GM18870 (cell line): ENCODE measurements around the gene CRIM1.
A peak's percentile ranks its signal among the peaks of the same experiment; 100 is the strongest.

ENCODE experiments used
- ATAC-seq: cut with Tn5 transposase; IDR thresholded peaks from one replicate; pipeline ENCODE4 v1.9.1; 2021; ENCODE audit warnings: moderate library complexity; ENCODE audit not compliant: unreplicated experiment

CRIM1 gene

DNA sequence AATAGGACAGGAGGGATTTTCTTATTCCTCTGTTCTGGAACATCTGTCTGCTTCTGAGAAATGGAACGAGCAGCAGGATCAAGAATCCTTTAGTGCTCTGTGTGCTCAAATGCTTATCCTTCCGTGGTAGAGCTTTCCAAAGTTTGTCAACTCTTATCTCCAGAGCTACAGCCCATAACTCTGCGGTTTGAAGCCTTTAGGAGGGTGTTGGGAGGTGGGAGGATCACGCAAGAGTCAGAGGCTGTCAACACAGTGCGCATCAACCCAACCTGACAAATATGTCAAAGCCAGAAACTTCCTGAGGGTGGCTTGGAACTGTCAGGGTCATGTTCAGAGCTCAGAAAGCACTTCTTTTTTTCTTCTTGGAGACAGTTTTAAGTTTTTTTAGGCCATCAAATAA lies 95.9 kb downstream of the CRIM1 start:
- no peak for ATAC-seq

DNA sequence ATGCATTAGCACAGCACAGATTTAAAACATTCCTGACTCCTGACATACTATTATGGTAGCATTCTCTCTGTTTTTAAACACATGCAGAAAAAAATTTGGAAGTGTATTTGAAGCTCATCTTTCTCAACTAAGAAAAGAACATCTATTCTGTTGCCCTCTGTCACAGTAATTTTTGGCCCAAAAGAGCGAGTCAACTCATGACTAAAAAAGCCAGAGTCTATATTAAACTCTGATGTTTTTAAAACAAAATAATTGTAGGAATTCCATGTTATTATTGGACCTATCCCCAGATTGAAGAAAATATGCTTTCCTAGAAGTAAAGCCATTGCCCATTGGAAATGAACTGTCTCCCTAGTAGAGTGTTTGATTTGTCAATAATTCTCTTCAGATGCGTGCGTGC lies 96.7 kb downstream of the CRIM1 start:
- no peak for ATAC-seq

DNA sequence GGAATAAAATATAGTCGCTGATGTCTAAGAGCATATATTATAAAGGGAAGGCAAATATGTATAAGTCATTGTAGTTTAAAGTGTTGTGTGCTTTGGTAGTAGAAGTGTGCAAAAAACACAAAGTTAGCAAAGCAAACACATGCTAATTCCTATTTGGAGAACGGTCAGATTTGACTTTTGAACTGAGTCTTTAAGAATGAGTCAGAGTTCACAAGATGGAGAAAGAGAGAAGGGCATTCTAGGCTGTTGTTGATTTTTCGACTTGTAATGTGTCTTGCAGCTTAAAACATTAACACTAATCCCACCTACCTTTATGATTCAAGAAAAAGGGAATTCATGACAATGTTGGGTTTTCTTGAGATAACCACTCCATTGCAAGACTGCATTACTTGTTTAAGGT lies 98.1 kb downstream of the CRIM1 start:
- no peak for ATAC-seq

DNA sequence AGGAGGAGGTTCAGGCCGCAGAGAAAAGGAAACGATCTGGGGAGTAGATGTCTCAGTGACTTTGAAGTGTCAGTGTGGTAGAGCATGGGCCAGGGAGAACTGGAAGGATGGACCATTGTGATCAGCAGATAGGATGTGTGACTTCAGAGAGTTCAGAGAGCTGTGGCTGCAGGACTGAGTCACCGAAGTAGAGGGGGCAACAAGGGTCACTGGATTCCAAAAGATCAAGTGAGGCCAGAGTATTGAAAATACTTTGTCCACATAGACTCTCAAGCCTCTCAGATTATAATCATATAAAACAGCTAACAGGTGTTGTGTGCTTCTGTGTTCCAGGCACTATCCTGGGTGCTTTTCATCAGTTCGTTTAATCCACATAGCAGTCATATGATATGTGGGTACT lies 99.4 kb downstream of the CRIM1 start:
- ATAC-seq: no peak

DNA sequence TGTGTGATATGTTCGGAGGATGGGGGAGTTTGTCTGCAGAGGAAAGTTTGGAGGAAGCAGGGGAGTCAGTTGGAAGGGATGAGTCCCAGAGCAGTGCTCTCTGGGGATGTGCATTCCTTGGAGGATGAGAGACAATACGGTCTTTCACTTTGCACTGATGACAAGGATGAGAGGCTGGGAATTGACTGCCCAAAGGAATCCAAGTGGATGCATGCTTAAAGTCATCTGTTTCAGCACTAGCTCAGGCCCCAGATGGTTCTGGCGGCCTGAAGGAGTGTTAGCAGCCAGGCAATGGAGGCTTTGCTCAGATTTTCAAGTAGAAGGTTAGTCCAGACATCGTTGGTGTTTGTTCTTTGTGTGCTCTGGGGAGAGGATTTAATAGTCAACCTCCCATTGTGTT lies 100.2 kb downstream of the CRIM1 start:
- ATAC-seq: no peak

DNA sequence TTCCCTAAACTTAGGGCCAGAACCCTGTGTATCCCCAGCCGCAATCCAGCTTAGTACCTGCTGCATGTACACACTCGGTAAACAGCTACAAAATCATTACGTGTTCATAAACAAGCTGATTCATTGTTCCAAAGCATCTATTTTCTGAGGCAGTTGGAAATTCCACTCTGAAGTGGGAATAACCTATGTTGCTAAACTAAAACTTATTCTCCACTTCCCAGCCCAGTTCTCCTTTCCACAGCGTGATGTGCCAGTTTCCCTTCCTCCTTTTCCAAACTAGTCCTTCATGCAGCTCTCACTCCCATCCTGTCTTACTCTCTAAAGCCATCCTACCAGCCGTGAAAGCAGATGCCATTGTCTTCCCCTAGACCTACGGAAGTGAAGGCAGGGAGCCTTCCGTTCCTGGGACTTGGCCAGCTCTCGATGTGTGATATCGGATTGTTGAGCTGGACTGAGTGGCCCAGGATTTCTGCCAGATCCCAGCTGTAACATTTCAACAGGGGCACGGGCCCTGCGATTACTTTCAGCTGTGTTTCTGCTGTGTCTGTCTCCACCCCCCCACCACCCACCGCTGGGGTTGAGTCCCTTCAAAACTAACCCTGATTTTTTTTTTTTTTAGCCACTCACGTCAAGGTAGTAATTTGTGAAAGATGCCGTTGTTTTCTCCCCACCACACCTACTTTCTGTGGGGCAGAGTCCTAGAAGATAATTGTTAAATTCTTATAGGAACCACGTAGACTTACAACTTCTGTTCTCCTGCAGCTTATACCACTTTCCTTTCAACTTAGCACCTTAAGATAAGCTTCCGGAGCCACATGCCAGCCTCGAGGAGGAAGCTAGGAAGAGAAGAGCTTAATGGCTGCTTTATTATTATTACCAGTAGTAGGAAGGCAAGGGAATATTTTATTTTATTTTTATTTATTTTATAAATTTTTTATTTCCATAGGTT lies 100.9 kb downstream of the CRIM1 start:
- ATAC-seq: no peak

DNA sequence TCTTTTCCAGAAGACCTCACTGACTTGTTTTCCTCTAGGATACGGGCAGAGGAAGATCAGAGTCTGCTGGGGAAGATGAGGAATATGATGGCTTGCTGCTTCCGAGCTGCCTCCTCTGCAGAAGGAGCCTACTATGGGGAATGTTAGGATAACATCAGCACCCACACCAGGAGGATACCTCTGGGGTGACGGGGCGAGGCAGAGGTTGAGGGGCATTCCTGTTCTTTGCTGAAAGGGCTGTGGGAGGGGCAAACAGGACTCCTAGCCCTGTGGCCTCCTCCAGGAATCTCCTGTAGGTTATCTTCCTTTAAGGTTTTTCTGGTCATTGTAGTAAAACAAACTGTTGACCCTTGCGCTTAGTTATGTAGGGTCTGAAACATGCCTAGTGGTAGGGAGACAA lies 102.5 kb downstream of the CRIM1 start:
- no peak for ATAC-seq

DNA sequence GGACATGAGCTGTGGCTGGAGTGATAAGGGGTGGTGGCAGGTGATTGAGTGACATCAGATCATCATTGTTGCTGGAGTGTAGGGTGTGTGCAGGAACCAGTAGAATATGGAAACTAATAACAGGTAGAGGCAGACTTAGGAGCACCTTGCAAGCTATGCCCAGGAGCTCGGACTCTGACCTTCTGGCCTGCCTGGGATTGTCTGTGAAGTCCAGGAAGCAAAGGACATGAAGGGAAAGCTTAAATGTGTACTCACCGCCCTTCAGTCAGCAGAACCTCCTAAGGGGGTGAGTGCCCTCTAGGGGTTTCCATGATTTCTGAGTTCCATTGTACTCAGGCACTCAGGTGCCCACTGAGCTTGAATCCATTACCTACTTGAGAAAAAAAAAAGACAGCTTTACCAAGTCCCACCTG lies 104.2 kb downstream of the CRIM1 start:
- ATAC-seq: no peak

DNA sequence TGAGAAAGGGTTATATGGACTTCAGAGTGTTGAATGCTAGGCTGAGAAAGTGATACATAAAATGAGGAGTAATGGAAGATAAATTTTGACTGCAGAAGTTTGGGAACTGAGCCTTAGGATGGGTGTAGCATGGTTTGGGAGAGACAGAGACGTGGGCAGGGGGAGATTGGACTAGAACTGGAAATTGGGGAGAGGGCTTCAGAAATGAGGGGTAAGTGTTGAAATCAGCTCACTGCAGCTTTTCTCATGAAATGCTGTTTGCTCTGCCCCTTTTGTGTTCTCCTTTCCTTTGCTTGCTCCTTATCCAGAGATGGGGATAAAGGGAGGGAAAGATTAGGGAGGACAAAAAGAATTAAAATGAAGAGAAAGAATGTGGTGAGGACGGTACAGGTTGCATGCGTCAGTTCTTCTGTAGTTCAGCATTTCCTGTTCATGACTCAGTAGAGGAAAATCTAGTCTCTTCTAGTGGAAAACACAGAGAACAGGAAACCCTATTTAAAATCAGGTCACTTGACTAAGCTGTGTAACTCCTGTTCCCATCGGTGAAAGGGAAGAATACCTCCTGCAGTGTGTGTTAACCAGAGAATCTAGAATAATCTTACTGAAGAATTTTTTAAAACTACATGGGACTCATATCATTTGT lies 105.6 kb downstream of the CRIM1 start:
- ATAC-seq: peak; percentile 67

DNA sequence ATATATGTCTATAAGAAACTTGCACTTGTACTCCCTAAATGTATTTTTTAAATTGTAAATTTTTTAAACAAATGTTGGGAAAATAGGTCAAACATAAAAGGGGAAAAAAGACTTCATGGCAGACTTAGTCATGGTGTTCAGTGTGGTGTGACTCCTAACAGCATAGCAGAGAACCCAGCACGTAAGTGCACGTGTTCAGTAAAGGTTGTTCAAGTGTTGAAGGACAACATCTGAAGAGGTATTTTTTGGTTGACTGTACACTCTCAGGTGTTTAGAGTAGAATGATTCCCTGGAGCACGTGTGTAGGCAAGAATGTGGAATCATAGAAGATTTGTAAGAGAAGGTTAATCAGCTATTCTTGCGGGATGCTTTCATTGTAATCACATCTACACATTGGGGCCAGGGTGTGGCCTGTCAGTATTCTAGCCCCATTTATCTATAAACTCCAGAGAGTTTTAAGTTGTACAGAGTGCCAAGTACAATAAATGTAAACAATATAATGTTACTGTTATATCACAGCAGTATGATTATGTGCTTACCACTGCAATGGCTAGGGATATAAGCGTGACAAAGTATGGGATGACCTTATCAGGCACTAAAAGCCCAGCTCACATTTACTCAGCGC lies 106.8 kb downstream of the CRIM1 start:
- no peak for ATAC-seq

DNA sequence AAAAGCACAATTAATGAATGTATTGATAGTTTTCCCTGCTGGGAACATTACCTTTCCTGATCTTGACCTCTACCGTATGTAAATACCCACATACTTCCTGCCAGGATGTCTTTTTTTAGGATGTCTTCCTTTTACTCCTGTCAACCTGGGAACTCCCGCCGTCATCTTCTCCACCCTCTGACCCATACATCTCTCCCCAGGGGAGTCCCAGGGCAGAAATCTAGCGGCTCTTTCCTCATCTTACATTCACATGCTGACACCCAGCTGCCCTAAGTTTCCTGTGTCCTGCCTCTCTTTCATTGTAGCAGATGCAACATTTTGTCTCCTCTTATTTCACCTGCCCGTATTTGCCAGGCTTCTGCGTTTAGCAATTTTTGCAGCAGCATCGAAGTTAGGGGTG lies 107.8 kb downstream of the CRIM1 start:
- no peak for ATAC-seq

DNA sequence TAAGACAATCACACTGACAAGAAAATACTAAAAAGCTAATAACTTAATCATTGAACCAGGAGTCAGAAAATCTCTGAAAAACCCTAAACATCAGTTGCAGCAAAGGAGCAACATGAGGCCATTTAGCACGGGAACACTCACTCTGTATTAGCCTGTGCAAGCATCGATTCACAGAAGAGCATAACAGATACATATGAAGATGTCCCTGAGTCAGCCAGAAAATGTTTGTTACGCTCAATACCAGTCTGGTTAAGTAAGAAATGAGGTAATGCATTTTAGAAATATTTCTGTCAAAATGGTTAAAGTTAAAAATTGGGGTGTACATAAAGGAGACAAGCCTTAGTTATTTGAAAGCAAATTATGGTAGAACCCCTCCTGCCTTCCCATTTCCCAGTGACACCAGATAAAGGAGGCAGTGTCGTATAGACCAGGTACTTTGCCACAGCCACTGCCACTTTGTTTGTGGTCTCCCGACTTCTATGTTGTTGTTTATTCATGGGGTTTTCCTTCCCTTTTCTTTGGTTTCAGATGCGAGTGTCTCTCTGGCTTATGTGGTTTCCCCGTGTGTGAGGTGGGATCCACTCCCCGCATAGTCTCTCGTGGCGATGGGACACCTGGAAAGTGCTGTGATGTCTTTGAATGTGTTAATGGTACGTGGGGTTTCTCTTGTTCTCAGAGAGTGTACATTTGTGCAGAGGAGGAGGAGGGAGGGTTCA lies 108.6 kb downstream of the CRIM1 start:
- ATAC-seq: no peak

DNA sequence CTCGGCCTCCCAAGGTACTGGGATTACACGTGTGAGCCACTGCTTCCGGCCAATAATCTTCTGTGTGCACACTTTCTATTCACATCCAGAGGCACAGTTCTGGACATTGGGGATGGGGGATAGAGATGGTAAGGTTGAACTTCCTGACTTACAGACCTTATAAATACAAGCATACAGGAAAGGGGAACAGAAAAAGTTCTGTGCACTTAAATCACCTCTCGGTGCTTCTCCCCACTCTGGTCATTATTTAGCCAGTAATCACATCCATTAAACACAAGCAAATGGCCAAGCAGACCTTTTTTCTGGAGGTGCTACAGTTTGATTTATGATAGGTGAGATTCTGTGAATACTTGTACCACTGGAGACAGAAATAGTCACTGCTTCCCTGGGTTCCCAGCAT lies 110.6 kb downstream of the CRIM1 start:
- no peak for ATAC-seq

DNA sequence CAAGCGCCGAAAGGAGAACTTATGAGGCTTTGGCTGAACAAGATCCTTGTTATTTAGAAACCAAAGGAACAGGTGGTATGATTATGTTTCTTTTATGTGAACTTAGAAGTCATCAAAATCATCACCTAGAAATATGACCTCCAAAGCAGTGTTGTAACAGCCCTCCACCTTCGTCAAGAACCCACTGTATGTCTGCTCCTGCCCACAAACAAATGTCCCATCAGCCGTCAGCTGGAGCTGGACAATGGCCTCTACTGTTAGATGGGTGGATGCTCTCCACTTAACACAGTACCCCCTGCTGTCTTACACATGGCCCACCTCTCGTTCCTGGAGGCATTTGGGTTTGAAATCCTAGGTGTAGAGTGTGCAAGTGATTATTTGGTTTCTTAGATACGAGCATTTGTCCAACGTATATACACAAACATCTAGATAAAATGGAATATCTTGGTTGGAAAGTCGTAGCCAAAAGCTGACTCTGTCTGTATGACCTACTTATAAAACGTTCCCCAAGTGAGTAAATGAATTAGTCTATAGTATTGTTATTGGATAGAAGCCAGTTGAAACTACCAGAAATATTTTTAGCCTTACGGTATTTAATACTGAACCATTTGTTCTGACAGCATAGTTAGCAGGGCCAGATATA lies 113.0 kb downstream of the CRIM1 start:
- ATAC-seq: no peak

DNA sequence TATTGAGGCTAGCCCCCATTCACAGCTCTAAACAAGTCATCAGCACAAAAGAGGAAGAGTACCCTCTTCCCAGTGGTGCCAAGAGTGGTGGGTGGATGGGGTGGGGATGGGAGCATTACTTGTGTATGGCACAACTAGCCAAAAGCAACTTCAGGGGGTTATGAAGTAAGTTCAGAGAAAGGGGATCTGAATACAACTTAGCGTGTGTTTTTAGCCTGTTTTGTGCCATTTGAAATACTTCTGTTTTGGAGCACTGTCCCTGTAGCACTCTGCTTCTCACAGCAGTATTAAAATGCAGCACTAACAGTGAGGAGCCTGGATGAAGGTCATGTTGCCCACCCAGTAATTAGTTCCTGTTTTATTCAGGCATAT lies 113.5 kb downstream of the CRIM1 start:
- ATAC-seq: no peak

DNA sequence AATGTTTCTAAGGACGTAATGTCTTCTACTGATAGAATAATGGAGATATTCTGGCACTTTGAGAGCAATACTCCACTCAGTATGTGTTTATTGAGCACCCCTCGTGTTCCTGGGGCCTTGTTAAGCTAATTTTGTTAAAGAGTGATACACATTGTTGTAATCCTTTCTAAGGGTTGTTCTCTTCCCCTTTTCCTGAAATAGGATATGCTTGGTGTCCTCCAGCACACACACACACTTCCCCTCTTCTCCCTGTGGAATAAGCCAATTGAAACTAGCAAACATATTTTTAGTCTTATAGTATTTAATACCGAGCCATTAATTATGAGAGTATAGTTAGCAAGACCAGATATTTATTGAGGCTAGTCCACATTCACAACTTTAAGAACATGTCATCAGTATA lies 114.1 kb downstream of the CRIM1 start:
- no peak for ATAC-seq

DNA sequence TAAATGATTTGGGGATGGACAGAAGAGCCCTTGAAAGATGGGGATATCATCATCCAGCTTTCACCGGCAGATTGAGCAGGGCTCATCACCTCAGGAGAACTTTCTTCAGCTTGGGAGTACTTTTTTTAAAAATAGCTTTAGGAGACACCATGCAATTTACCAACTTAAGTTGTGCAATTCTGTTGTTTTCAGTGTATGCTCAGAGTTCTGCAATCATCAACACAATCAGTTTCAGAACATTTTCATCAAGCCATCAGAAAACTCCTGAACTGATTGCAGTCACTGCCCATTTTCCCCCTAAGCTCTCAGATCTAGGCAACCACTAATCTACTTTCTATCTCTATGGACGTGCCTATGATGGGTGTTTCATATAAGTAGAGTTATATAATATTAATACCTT lies 117.7 kb downstream of the CRIM1 start:
- ATAC-seq: no peak

DNA sequence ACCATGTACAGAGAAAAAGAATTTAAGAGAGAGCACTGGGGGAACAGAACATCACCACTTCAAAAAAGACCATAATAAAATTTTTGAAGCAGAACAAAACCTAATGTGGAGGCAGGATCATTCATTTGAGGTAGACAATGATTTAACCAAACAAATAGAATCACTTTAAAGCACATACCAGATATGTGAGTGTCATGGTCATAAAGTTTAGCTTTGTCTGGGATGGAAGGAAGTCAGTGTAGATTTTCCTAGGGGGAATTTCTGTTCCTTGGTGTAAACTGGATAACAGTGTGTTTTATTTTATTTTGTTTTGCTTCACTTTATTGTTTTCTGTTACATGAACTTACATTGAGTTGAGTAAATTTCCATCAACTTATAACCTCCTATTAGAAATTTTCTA lies 120.8 kb downstream of the CRIM1 start:
- no peak for ATAC-seq

DNA sequence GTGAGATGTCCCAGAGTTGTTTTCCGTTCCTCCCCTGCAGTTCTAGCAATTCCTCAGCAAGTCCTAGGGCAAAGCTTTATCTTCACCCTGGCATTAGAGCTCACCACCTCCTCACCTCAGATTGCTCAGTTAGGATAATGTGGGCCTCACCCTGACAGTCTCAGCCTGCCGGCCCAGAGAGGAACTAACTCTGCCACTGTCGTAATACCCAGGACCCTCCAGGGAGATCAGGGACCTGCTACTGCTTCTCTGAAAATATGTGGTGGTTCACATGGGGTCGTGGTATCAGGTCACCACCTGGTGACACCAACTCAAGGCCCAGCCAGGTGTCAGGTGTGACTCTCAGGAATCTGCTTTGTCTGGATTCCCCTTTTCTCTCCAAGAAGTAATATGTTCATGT lies 121.7 kb downstream of the CRIM1 start:
- ATAC-seq: no peak

DNA sequence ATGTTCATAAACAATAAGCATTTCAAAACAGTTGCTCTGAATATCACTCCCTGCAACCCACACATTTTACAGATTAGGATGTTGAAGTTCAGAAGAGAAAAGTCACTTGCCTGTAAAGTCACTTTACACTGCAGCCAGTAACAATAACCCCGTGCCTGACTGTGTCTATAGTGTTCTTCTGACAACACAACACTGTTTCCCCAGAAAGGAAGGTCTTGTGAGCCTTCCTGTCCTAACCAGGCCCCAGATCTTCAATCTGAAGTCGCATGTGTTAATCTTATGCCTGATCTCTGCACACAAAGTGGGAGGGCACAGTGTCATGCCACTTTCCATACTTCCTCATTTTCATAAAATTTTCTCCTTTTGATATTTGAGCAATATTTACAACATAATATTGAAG lies 122.2 kb downstream of the CRIM1 start:
- ATAC-seq: no peak

DNA sequence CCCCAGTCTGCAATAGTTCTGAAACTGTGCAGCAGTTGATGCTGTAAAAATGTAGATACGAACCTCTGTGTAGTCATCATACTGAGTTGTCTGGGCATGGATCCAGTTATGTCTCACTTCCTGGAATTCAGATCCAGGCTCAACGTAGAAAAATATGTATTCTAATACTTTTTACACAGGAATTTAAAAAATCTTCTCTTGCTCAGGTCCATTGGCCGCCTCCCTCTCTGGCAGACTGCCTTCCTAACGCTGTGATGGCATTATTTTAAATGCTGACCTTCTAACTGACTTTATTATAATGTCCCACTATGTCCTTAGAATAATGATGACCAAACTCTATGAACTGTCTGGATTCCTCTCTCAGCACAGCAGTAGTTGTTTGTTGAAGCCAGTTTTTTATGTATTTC lies 122.8 kb downstream of the CRIM1 start:
- no peak for ATAC-seq
